HG03039 (cell line): ENCODE results near the gene GBF1.

ENCODE experiments used
- ATAC-seq: cut with Tn5 transposase; IDR thresholded peaks from one replicate; pipeline ENCODE4 v1.9.1; 2021; ENCODE audit warnings: mild to moderate bottlenecking, moderate library complexity; ENCODE audit not compliant: unreplicated experiment

Gene GBF1

DNA sequence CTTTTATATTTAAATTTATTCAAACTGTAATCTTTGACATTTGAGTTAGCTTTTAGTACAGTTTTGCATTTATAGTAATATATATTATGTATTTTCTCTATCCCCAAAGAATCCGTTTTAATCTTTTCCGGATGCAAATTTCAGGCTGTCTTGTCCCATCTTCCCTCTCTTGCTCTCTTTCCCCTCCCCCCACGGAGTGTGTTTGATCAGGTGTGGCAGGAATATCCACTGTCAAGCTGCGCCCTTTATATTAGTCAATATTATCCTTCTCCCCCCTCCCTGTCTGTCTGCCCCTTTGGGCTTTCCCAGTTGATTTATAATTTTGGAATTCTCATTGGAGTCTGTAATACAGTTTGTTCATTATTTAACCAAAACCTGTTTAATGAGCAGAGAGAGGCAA lies 19.0 kb downstream of the GBF1 start:
- no peak for ATAC-seq

GRCh38 chr10:102266670-102267069 lies 21.3 kb downstream of the GBF1 start:
- no peak for ATAC-seq

DNA sequence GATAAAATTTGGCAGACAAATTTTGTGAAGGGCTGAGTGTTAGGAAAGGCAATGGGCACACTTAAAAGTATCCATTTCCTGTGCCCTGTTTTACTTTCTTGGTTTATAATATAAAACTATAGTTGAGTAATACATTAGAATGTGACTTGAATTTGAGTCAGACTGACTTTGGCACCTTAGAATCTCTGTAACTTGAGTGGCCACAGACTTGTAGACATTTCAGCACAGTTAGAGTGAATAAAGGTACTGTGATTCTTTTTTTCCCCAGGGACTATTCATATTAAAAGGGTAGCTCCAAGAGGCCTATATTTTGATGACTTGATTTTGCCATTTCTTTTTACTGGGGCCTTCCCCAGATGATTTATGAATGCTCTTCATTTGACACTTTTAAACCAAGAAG lies 22.4 kb downstream of the GBF1 start:
- ATAC-seq, result no peak

DNA sequence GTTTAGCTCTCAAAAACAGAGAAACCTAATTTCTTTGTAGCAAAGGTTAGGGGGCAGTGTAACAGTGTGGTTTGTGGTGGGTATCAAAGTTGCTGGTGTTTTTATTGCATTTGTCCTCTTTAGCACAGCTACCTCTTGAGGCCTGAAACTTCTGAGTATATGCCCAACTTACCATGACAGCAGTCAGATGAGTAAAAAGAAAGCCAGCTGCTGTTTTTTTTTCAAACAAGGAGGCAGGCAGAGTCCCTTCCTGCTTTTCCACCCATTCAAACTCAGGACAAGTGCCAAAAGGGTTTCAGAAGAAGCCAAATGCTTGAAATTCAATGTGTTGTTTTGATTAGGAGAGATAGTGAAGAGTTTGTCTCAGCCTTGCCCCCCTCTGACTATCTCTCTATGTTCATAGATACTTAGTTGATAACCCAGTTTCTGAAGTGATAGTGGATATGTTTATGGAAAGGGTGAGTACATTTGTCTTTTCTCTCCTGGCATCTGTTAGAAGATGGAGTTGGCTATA lies 23.1 kb downstream of the GBF1 start:
- no peak for ATAC-seq

GRCh38 chr10:102269017-102269416 lies 23.7 kb downstream of the GBF1 start:
- ATAC-seq, result no peak

DNA sequence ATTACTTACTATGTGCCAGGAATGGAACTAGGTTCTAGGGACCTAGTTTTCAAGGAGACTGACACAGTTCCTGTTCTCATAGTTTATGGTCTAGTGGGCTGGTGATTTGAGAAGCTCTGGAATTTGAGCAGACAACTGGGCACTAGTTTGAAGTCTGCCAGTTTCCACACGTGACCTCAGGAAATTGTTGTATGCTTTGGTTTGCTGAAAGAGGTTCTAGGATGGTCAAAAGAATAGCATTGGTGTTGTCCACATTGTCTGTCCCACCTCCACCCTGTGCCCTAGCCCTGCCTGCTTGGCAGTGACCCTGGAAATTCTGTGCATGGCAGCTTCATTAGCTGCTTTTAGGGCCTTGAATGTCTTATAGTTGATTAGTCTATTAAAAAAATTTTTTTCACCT lies 28.7 kb downstream of the GBF1 start:
- ATAC-seq, result no peak

DNA sequence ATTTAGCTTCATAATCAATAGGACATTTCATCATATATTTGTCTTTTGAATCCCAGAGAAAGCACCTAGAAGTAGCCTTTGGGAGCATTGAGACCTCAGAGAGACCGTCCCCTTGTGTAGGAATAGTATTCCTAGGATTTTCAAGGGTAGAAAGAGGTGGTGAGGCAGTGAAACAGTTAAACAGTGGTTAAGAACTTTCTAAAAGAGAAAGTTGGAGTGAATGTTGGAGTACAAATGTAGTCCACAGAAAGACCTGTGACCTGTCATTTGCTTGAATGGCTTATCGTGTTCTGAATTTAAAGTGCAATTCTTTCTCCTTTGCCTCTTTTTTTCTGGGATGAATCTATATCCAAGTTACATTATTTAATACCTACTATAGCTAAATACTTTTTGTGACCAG lies 30.0 kb downstream of the GBF1 start:
- no peak for ATAC-seq

DNA sequence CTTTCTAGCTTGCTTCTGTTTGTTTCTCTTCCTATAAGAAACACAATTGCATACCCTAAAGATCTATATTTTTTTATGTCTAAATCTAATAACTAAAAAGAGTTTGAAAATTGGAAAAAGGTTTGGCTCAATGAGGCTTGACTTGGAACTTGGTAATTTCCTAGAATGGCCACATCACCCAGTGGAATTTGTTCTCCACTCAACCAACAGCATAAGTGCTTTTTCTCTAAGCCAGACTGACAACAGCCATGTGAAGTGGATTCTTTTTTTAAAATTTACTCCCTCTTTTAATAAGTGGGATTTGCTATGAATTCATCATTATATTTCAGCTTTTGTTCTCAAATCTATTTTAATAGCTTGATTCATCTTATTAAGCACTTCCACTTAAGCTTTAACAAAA lies 33.8 kb downstream of the GBF1 start:
- no peak for ATAC-seq

- no peak for ATAC-seq
Measured at GRCh38 chr10:102280397-102281101, 35.2 kb downstream of the GBF1 start.

DNA sequence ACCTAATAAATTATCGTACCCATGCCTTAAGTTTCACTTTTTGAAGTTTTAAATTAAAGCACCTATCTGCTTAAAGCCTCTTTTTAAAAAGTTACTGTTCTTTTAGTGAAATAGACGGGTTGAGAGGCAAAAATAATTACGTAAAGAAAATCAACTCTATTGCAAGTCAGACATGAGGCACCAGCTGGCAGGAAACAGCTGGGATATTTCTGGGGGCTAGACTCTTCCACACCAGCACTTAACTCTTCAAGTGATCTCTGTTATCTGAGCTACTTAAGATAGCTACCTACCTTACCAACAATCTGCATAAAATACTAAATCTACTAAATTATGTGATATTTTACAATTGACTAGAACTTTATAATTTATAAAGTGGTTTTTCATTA lies 35.8 kb downstream of the GBF1 start:
- no peak for ATAC-seq

- no peak for ATAC-seq
Measured at GRCh38 chr10:102283488-102283887, 38.2 kb downstream of the GBF1 start.

GRCh38 chr10:102283890-102284289 lies 38.6 kb downstream of the GBF1 start:
- no peak for ATAC-seq

DNA sequence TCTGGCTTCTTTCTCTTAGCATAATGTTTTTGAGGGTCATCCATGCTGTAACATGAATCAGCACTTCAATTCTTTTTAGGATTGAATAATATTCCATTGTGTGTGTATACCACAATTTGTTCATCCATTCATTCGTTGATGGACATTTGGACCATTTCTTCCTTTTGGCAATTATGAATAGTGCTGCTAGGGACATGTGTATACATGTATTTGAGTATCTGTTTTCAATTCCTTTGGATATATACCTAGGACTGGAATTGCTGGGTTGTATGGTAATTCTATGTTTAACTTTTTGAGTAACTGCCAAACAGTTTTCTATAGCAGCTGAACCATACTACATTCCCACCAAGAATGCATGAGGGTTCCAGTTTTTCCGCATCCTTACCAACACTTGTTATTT lies 39.2 kb downstream of the GBF1 start:
- no peak for ATAC-seq

- no peak for ATAC-seq
Measured at GRCh38 chr10:102285133-102285532, 39.8 kb downstream of the GBF1 start.

DNA sequence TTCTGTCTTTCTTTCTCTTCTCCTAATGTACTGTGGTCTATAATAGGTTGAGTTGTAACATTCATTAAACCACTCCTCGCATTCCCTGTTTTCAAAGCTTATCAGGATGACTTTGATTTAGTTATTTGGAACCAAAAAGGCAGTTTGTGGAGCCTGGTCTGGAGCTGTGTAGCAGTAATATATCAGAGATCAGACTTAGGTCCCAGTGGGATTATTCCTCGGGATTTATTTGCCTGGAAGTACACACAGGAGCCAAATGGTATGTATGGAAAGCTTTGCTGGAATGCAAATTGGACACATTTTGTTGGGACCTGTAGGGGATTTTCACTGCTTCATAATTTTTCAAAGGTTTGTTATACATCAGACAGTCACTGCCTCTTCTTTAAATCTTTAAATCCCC lies 40.9 kb downstream of the GBF1 start:
- no peak for ATAC-seq

GRCh38 chr10:102287538-102287937 lies 42.2 kb downstream of the GBF1 start:
- no peak for ATAC-seq

GRCh38 chr10:102287991-102288390 lies 42.7 kb downstream of the GBF1 start:
- no peak for ATAC-seq

DNA sequence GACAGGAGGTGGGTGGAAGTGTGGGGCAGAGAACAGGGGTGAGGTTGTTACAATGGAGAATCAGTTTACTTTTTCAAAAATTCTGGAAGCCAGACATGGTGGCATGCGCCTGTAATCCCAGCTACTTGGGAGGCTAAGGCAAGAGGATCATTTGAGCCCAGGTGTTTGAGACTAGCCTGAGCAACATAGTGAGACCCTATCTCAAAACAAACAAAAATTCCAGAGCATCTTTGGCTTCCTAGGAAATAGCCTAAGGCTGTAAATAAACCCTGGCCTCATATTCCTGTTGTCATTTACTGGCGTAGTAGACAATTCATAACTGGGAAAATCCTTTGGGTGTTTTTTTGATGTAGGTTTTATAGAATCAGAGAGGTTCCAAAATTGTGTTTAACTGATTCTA lies 44.0 kb downstream of the GBF1 start:
- no peak for ATAC-seq

GRCh38 chr10:102289840-102290239 lies 44.5 kb downstream of the GBF1 start:
- no peak for ATAC-seq

DNA sequence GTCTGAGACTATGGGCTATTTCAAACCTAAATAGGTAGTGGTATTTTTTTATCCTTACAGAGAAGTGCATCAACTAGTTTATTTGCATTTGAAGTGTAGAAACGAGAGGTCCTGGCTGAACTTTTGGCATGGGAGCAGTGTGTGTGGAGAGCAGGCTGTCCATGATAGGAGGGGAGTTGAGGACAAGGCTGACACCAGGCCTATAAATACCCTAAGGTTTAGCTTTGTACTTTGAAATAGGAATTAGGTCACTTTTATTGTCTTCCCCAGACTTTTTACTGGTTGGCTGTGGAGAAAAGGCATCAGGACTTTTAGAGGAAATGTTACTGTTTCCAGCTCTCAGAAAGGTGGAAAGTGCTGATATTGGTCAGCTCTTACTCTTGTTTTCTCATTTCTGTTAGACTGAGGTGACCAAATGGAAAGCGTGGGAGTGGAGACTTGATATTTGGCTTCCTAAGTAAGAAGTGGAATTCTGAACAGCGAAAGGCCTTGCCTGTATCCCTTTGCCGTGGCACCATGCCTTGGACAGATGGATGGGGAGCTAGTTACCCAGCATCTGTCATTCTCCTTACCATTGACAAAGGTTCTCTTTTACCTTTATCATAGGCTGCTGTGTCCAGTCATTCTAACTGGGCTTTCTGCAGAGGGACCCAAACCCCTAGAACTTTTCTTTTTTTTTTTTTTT lies 46.0 kb downstream of the GBF1 start:
- no peak for ATAC-seq

DNA sequence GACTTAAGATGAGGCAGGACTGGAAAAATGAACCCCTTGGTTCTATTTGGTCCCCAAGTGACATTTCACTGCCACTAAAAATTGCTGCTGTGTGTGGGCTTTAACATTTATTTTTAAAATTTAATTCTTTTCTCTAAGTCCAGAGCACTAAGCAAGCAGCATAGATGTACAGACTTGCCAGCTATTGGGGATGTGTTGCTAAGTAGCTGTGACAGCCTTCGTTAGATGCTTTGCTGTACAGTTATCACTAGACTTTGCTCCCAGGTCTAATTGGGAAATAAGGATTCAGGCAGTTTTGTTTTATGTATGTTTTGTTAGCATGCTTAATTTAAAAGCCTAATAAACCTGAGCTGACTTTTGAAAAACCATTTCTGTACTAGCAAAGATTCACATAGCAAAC lies 51.8 kb downstream of the GBF1 start:
- no peak for ATAC-seq

DNA sequence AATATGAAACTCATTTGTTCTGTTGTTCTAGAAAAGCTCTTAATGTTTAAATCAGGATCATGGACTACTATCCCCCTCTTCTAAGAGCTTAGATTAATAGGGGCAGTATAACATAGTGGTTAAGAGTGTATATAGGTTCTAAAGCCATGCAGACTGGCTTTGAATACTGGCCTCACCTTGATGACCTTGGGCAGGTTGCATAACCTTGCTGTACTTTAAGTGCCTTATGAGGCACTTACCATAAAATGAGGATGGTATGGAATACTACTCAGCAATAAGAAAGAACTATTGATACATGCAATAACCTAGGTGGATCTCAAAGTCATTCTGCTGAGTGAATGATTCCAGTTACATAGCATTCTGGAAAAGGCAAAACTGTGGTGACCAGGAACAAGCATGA lies 53.6 kb downstream of the GBF1 start:
- no peak for ATAC-seq

- ATAC-seq, result no peak
Measured at GRCh38 chr10:102299873-102300272, 54.5 kb downstream of the GBF1 start.
